ENCODE measurements around the gene SMKR1. TPM values are rescaled to one million over a fixed set of nuclear protein-coding genes. Genes with fewer than 3 reads are reported as not detected.

Gene SMKR1
- total RNA-seq, 5 donors from 2014 or later (not counting 1 experiment from before 2014, with no cell fraction given), result 1.3 to 3.6 (median 2.2) TPM

DNA sequence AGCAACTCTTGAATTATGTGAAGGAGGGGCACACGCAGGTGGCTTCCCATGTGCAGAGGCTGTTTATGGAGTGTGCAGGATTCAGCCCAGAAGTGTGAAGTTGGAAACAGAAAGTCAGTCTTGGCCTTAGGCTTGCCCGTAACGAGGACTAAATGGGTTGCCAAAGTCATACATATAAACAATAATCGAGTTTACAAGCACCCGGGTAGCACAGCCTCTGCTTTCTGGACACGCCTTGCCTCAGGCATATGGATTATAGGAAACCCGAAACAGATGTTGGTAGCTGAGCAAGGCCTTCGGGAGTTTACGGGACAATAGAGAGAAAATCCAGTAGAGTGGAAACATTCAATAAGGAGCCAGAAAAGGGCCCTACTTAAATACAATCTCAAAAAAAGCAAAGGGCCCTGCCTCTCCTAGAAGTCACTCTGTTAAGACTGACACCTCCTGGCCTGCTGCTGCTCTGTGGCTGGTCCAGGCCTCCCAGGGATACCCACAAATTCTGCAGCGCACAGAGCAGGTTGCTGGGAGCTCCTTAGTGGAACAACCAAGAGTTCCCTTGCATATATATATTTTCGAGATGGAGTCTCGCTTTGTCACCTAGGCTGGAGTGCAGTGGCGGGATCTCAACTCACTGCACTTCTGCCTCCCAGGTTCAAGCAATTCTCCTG is 48.5 kb downstream of the SMKR1 start:
- H3K36me3 Mint-ChIP-seq, result no peaks in the 10 kb centered on the region
- WGBS (ENCODE audit: insufficient coverage), result 96% methylated on average over 6 of the region's 13 CpGs
- no peak overlapping the region for H3K27ac Mint-ChIP-seq
- H3K27ac ChIP-seq (ENCODE audit: low read length), result no peak overlapping the region
- no peak for ATAC-seq (replicated peaks in 1 of 4)
- H3K27me3 ChIP-seq (replicated peaks in 1 of 2; ENCODE audit: control insufficient read depth in 2 of 2, extremely low read depth in 1 of 2, insufficient read depth in 2 of 2, low read length in 1 of 2), result no peaks in the 10 kb centered on the region
- peaks cover 5 to 6% (median 6%) of the 10 kb centered on the region in 3 donors for H3K4me1 Mint-ChIP-seq
- H3K4me3 Mint-ChIP-seq, result no peak overlapping the region
- no peaks in the 10 kb centered on the region for H3K36me3 ChIP-seq (ENCODE audit: control insufficient read depth in 2 of 2, extremely low read depth in 1 of 2, insufficient read depth in 1 of 2, low read length in 1 of 2)
- ChIA-PET POLR2A (no interaction called here), CTCF (interaction anchor here in 1 of 2 donors (0.7 kb wide), 1 partner anchor 400 kb away, joined by 3 read pairs; no protein-coding TSS in a partner anchor)
- no peak overlapping the region for H3K4me3 ChIP-seq (ENCODE audit: control insufficient read depth in 1 of 2, extremely low read depth in 1 of 2, low read length in 1 of 2)
- DNase-seq, result no peak
- H3K9me3 ChIP-seq, result no peaks in the 10 kb centered on the region
- H3K9me3 Mint-ChIP-seq, result no peaks in the 10 kb centered on the region
- peaks cover 0 to 9% of the 10 kb centered on the region in 2 experiments for H3K4me1 ChIP-seq (ENCODE audit: control insufficient read depth in 1 of 2, extremely low read depth in 1 of 2, insufficient read depth in 2 of 2, low read length in 2 of 2)
- H3K27me3 Mint-ChIP-seq, result peaks cover 0 to 1% of the 10 kb centered on the region in 2 donors

DNA sequence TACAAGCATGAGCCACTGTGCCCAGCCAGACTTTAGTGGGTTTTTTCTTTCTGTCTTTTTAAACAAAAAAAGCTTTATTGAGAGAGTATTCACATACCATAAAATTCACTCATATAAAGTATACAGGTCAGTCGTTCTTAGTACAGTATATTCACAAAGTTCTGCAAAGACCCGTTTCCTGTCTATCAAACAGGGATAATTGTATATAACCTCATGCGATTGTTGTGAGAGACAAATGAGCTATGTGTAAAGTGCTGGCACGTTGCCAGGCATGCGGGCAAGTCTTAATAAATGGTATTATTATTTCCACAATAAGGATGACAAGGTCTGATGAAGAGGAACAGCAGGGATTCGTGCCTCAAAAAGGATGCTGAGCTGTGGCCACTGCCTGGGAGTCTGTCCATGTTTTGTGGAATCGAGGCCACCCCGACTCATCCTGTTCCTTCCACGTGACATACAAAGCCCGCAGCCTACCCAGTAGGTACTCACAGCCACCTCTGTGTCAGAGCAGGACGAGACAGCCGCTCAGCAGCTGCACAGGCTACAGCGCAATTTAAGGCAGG is 51.6 kb downstream of the SMKR1 start:
- peak; percentile 11 to 65 (median 39) for DNase-seq
- Mint-ChIP-seq H3K4me1 (peaks cover 5 to 6% (median 6%) of the 10 kb centered on the region in 3 donors), H3K27ac (peak overlapping the region; percentile 23 to 50), H3K36me3 (no peaks in the 10 kb centered on the region), H3K4me3 (peak overlapping the region; percentile 10 to 28 (median 18)), H3K27me3 (peaks cover 0 to 1% of the 10 kb centered on the region in 2 donors), H3K9me3 (no peaks in the 10 kb centered on the region)
- POLR2A ChIA-PET, result no interaction called here
- ATAC-seq (replicated peaks in 1 of 4), result peak; percentile 90 to 97 (median 96)
- CTCF ChIA-PET, result no interaction called here
- Histone ChIP-seq H3K9me3 (no peaks in the 10 kb centered on the region), H3K27me3 (replicated peaks in 1 of 2; ENCODE audit: control insufficient read depth in 2 of 2, extremely low read depth in 1 of 2, insufficient read depth in 2 of 2, low read length in 1 of 2) (no peaks in the 10 kb centered on the region), H3K27ac (ENCODE audit: low read length) (peak overlapping the region; percentile 25), H3K36me3 (ENCODE audit: control insufficient read depth in 2 of 2, extremely low read depth in 1 of 2, insufficient read depth in 1 of 2, low read length in 1 of 2) (no peaks in the 10 kb centered on the region), H3K4me1 (ENCODE audit: control insufficient read depth in 1 of 2, extremely low read depth in 1 of 2, insufficient read depth in 2 of 2, low read length in 2 of 2) (peaks cover 0 to 9% of the 10 kb centered on the region in 2 experiments), H3K4me3 (ENCODE audit: control insufficient read depth in 1 of 2, extremely low read depth in 1 of 2, low read length in 1 of 2) (peak overlapping the region in 1 of 2 donors; percentile 11)
- WGBS (ENCODE audit: insufficient coverage), result 3% methylated on average over 3 of the region's 13 CpGs

DNA sequence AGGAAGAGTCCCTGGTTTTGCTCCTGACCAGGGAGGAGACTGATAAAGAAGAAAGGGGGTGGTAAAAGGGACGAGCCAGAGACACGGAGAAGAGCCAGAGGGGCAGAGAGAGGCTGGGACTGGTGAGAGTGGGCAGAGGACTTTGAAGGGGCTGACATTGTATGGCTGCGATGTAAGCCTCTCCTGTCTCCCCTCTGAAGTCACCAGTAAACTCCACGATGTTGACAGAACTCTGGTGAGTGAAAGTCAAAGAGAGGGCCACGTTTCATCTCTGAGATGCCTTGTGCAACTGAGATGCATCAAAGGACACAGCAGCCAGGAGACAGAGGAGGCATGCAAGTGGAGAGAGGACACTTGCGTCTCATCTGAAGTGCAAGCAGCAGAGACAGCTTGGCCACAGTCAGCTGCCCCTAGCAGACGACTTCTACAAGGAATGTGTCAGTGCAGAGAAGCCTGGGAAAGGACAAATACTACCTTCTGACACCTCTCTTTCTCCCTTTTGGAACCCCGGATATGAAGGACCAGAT is 54.3 kb downstream of the SMKR1 start:
- peaks cover 0 to 3% of the 10 kb centered on the region in 2 experiments for H3K27me3 ChIP-seq (replicated peaks in 1 of 2; ENCODE audit: control insufficient read depth in 2 of 2, extremely low read depth in 1 of 2, insufficient read depth in 2 of 2, low read length in 1 of 2)
- H3K4me1 Mint-ChIP-seq, result peaks cover 5 to 6% (median 6%) of the 10 kb centered on the region in 3 donors
- ChIA-PET CTCF (no interaction called here), POLR2A (no interaction called here)
- H3K4me1 ChIP-seq (ENCODE audit: control insufficient read depth in 1 of 2, extremely low read depth in 1 of 2, insufficient read depth in 2 of 2, low read length in 2 of 2), result peaks cover 0 to 9% of the 10 kb centered on the region in 2 experiments
- no peak overlapping the region for H3K4me3 ChIP-seq (ENCODE audit: control insufficient read depth in 1 of 2, extremely low read depth in 1 of 2, low read length in 1 of 2)
- H3K27ac ChIP-seq (ENCODE audit: low read length), result no peak overlapping the region
- no peaks in the 10 kb centered on the region for H3K9me3 ChIP-seq
- no peak for ATAC-seq (replicated peaks in 1 of 4)
- H3K4me3 Mint-ChIP-seq, result no peak overlapping the region
- peaks cover 0 to 1% of the 10 kb centered on the region in 2 donors for H3K27me3 Mint-ChIP-seq
- DNase-seq, result no peak
- no peak overlapping the region for H3K27ac Mint-ChIP-seq
- WGBS (ENCODE audit: insufficient coverage), result 70% methylated on average over 5 of the region's 8 CpGs
- no peaks in the 10 kb centered on the region for H3K36me3 Mint-ChIP-seq
- H3K36me3 ChIP-seq (ENCODE audit: control insufficient read depth in 2 of 2, extremely low read depth in 1 of 2, insufficient read depth in 1 of 2, low read length in 1 of 2), result no peaks in the 10 kb centered on the region
- H3K9me3 Mint-ChIP-seq, result no peaks in the 10 kb centered on the region

DNA sequence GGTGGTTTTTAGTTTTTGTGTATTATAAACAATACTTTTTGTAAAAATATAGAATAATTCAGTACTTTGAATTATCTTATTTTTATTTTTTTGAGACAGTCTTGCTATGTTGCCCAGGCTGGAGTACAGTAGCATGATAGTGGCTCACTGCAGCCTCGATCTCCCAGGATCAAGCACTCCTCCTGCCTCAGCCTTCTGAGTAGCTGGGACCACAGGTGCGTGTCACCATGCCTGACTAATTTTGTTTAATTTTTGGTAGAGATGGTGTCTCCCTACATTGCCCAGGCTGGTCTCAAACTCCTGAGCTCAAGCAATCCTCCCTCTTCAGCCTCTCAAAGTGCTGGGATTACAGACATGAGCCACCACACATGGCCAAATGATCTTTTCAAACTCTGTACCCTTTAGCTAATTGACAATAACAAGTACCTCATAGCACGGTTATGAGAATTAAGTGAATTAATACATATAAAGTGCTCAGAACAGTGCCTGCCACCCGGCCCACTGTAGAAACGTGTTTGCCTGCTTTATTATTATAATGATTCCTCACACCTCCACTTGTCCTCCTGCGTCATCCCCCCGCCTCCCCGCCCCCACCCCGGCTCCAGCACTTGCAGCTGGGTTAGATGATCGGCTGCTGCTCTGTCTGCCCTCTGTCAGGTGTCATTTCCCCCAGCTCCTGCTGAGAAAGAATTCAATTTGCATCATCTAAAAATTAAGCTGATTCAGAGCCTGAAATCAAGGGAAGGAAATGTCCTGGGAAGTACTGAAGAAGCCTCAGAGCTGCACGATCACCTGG is 55.6 kb downstream of the SMKR1 start:
- WGBS (ENCODE audit: insufficient coverage), result 97% methylated on average over 4 of the region's 11 CpGs
- DNase-seq (no peak), ATAC-seq (replicated peaks in 1 of 4) (no peak)
- H3K4me1 ChIP-seq (ENCODE audit: control insufficient read depth in 1 of 2, extremely low read depth in 1 of 2, insufficient read depth in 2 of 2, low read length in 2 of 2), result peaks cover 0 to 9% of the 10 kb centered on the region in 2 experiments
- ChIA-PET POLR2A (interaction anchor here in 1 of 2 donors (0.6 kb wide), 1 partner anchor 11 kb away, joined by 7 read pairs; no protein-coding TSS in a partner anchor), CTCF (interaction anchor here (0.6 to 0.7 kb wide), 3 partner anchors 26 to 453 kb away, joined by 4 to 7 read pairs (median 5); no protein-coding TSS in a partner anchor)
- H3K36me3 Mint-ChIP-seq, result no peaks in the 10 kb centered on the region
- H3K9me3 Mint-ChIP-seq, result no peaks in the 10 kb centered on the region
- no peak overlapping the region for H3K27ac Mint-ChIP-seq
- no peaks in the 10 kb centered on the region for H3K9me3 ChIP-seq
- no peak overlapping the region for H3K4me3 Mint-ChIP-seq
- no peak overlapping the region for H3K27ac ChIP-seq (ENCODE audit: low read length)
- H3K27me3 Mint-ChIP-seq, result peaks cover 1 to 6% of the 10 kb centered on the region in 2 donors
- peaks cover 0 to 3% of the 10 kb centered on the region in 2 experiments for H3K27me3 ChIP-seq (replicated peaks in 1 of 2; ENCODE audit: control insufficient read depth in 2 of 2, extremely low read depth in 1 of 2, insufficient read depth in 2 of 2, low read length in 1 of 2)
- H3K36me3 ChIP-seq (ENCODE audit: control insufficient read depth in 2 of 2, extremely low read depth in 1 of 2, insufficient read depth in 1 of 2, low read length in 1 of 2), result no peaks in the 10 kb centered on the region
- no peak overlapping the region for H3K4me3 ChIP-seq (ENCODE audit: control insufficient read depth in 1 of 2, extremely low read depth in 1 of 2, low read length in 1 of 2)
- peaks cover 5 to 6% (median 6%) of the 10 kb centered on the region in 3 donors for H3K4me1 Mint-ChIP-seq

DNA sequence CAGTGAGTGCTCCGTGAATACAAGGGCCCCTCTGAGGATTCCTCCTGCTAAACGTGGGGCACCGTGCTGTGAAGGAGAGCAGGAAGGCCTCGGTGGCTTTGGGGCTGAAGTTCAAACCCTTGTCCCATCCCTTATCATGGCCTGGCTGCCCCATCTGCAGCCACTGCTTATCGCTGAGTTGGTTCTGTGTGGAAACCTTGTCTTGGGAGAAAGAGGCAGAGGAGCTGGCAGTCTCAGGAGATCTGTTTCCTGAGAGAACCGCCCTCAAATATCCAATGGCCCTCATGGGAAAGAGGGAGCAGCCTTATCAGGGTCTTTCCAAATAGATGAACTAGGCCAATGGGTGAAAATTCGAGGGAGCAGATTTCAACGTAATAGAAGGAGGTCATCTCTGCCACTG is 57.2 kb downstream of the SMKR1 start:
- Mint-ChIP-seq H3K27me3 (peaks cover 8 to 12% of the 10 kb centered on the region in 2 donors), H3K9me3 (no peaks in the 10 kb centered on the region), H3K36me3 (no peaks in the 10 kb centered on the region), H3K27ac (no peak overlapping the region), H3K4me3 (no peak overlapping the region), H3K4me1 (no peaks in the 10 kb centered on the region)
- Histone ChIP-seq H3K4me3 (ENCODE audit: control insufficient read depth in 1 of 2, extremely low read depth in 1 of 2, low read length in 1 of 2) (no peak overlapping the region), H3K27ac (ENCODE audit: low read length) (no peak overlapping the region), H3K36me3 (ENCODE audit: control insufficient read depth in 2 of 2, extremely low read depth in 1 of 2, insufficient read depth in 1 of 2, low read length in 1 of 2) (no peaks in the 10 kb centered on the region), H3K4me1 (ENCODE audit: control insufficient read depth in 1 of 2, extremely low read depth in 1 of 2, insufficient read depth in 2 of 2, low read length in 2 of 2) (no peaks in the 10 kb centered on the region), H3K27me3 (replicated peaks in 1 of 2; ENCODE audit: control insufficient read depth in 2 of 2, extremely low read depth in 1 of 2, insufficient read depth in 2 of 2, low read length in 1 of 2) (peaks cover 0 to 9% of the 10 kb centered on the region in 2 experiments), H3K9me3 (no peaks in the 10 kb centered on the region)
- no peak for ATAC-seq (replicated peaks in 1 of 4)
- ChIA-PET CTCF (no interaction called here), POLR2A (no interaction called here)
- WGBS (ENCODE audit: insufficient coverage), result 67% methylated on average over 3 of the region's 8 CpGs
- no peak for DNase-seq

DNA sequence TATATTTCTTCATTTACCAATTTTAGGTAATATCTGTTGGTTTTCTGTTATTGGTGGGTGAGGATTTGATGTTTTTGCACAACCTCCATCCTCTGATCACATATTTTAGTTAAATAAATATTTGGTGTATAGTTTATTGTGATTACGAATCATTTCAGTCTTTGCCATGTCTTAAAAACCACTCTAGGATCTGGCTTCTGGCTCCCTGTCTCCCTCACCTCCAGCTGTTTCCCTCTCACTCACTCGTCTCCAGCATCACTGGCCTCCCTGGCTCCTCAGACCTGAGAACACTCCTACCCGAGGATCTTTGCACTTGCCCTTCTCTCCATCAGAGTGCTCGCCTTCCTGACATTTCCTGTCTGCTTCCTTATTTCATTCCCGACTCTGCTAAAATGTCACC is 58.5 kb downstream of the SMKR1 start:
- ATAC-seq (replicated peaks in 1 of 4) (no peak), DNase-seq (no peak)
- no peak overlapping the region for H3K27ac Mint-ChIP-seq
- Histone ChIP-seq H3K36me3 (ENCODE audit: control insufficient read depth in 2 of 2, extremely low read depth in 1 of 2, insufficient read depth in 1 of 2, low read length in 1 of 2) (no peaks in the 10 kb centered on the region), H3K4me1 (ENCODE audit: control insufficient read depth in 1 of 2, extremely low read depth in 1 of 2, insufficient read depth in 2 of 2, low read length in 2 of 2) (no peaks in the 10 kb centered on the region), H3K27me3 (replicated peaks in 1 of 2; ENCODE audit: control insufficient read depth in 2 of 2, extremely low read depth in 1 of 2, insufficient read depth in 2 of 2, low read length in 1 of 2) (peaks cover 0 to 12% of the 10 kb centered on the region in 2 experiments), H3K4me3 (ENCODE audit: control insufficient read depth in 1 of 2, extremely low read depth in 1 of 2, low read length in 1 of 2) (no peak overlapping the region), H3K9me3 (no peaks in the 10 kb centered on the region), H3K27ac (ENCODE audit: low read length) (no peak overlapping the region)
- no peaks in the 10 kb centered on the region for H3K4me1 Mint-ChIP-seq
- H3K4me3 Mint-ChIP-seq, result no peak overlapping the region
- WGBS (ENCODE audit: insufficient coverage), result 70% methylated on average over 4 of the region's 5 CpGs
- peaks cover 10 to 16% of the 10 kb centered on the region in 2 donors for H3K27me3 Mint-ChIP-seq
- H3K9me3 Mint-ChIP-seq, result no peaks in the 10 kb centered on the region
- POLR2A ChIA-PET, result no interaction called here
- CTCF ChIA-PET, result no interaction called here
- H3K36me3 Mint-ChIP-seq, result no peaks in the 10 kb centered on the region

All from T-cell (primary cell).